ENCODE data around the gene CAPN9.

DNA sequence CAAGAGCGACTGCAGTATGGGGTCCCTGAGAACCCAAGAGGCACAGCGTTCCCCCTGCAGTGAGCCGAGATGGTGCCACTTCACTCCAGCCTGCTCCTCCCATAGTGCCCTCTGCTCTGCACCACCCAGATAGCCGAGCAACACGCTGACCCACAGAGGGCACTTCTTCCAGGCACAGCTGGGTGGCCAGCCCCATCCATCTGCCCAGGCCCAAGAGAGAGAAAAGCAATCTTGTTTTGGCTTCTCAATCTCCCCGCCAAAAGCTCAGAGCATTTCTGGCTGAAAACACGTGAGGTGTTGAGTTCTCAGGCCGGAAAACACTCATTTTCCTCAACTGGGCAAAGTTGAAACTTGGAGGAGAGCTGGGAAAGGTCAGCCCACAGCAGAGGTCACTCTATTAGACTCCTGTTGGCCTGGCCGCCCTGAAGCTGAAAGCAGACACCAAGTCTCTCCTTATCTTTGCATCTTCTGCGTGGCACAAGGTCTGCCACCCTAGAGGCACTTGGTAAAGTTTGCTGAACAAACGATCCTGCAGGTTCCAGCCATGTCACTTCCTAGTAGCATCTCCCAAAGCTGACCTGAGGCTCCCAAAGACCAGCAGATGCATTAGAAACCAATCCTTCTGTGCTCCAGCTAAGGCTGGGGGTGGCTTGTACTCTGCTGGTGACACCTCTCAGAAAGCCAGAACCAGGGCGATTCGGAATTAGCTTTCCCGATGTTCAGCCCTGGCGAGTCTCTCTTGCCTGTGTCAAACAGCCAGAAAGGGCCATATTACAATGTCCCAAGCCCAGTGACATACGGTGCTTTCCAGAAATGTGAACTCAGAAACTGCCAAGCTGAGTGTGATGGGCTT is 10.9 kb downstream of the CAPN9 start:
- TF ChIP-seq, protein P1, sequence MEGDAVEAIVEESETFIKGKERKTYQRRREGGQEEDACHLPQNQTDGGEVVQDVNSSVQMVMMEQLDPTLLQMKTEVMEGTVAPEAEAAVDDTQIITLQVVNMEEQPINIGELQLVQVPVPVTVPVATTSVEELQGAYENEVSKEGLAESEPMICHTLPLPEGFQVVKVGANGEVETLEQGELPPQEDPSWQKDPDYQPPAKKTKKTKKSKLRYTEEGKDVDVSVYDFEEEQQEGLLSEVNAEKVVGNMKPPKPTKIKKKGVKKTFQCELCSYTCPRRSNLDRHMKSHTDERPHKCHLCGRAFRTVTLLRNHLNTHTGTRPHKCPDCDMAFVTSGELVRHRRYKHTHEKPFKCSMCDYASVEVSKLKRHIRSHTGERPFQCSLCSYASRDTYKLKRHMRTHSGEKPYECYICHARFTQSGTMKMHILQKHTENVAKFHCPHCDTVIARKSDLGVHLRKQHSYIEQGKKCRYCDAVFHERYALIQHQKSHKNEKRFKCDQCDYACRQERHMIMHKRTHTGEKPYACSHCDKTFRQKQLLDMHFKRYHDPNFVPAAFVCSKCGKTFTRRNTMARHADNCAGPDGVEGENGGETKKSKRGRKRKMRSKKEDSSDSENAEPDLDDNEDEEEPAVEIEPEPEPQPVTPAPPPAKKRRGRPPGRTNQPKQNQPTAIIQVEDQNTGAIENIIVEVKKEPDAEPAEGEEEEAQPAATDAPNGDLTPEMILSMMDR (IDR thresholded peaks at IDR 0.05; ENCODE audit: low read depth, low read length, poor library complexity, severe bottlenecking) = no peak
- no peak for TF ChIP-seq EZH2phosphoT487 (IDR thresholded peaks at IDR 0.05; ENCODE audit: borderline replicate concordance, low read length)
